Endothelial cell of umbilical vein (primary cell): Measurements from ENCODE around the gene IPPK. TPM values are rescaled to one million over a fixed set of nuclear protein-coding genes. Genes with fewer than 3 reads are reported as not detected.

Experiments
- BruUV-seq: library from RNA; stranded (reverse); fragments of 400-500 nt; replicated peaks from 2 replicates; lab custom pipeline; 2021; lab: Mats Ljungman, UMichigan
- CTCF ChIA-PET: fragments of 300-600, 350-600 bp; sonication (Branson Sonifier 250); formaldehyde crosslinking; loops from one replicate; lab custom pipeline; 2021; ENCODE audit warnings: antibody characterized with exemption, inconsistent platforms; lab: Charles Lee
- POLR2A ChIA-PET: fragments of 300-600, 350-600 bp; sonication (Branson Sonifier 250); formaldehyde crosslinking; loops from one replicate; lab custom pipeline; 2021; ENCODE audit warnings: antibody characterized with exemption, inconsistent platforms; lab: Charles Lee
- DNase-seq: peaks from one replicate; pipeline ENCODE4 v3.0.0-alpha.2; 2011; ENCODE audit warnings: low read depth, low spot score
- FAIRE-seq: peaks from 2 replicates; lab custom pipeline; 2011; peaks lifted over from hg19 to GRCh38; lab: Jason Lieb, UNC
- H2AFZ ChIP-seq: 2 replicates; pipeline ENCODE4 v1.6.0; 2012; ENCODE audit warnings: low read depth, low read length, control low read depth, inconsistent platforms
- H3K27ac ChIP-seq: 2 replicates; pipeline ENCODE4 v1.5.1; 2011; ENCODE audit warnings: low read depth, mild to moderate bottlenecking, control low read depth, low read length, moderate library complexity; ENCODE audit not compliant: insufficient read depth
- H3K27me3 ChIP-seq, 2 experiments: 2 replicates each; pipeline versions ENCODE4 v1.6.0 to v1.6.1; 2011; ENCODE audit warnings: low read length in 2 of 2, mixed read lengths in 1 of 2; ENCODE audit not compliant: control insufficient read depth in 2 of 2, insufficient read depth in 2 of 2
- H3K36me3 ChIP-seq, 2 experiments: 2 replicates in 1 of 2; 3 replicates in 1 of 2; pipeline ENCODE4 v1.5.1; 2011; ENCODE audit warnings: low read length in 2 of 2, mild to moderate bottlenecking in 1 of 2, moderate library complexity in 1 of 2; ENCODE audit not compliant: control insufficient read depth in 2 of 2, insufficient read depth in 2 of 2; ENCODE audit errors: extremely low read depth in 1 of 2
- H3K4me1 ChIP-seq: 3 replicates; pipeline ENCODE4 v1.5.1; 2011; ENCODE audit warnings: mild to moderate bottlenecking, low read length; ENCODE audit not compliant: control insufficient read depth, insufficient read depth; ENCODE audit errors: extremely low read depth
- H3K4me2 ChIP-seq: 2 replicates; pipeline ENCODE4 v1.6.1; 2011; ENCODE audit warnings: low read length, control low read depth, mixed read lengths; ENCODE audit not compliant: insufficient read depth
- H3K4me3 ChIP-seq, 3 experiments: fragments of 200-600 bp in 1 of 3; sonication (generic), shearing (Covaris generic) in 1 of 3; replicated peaks in 1 of 3; 2 replicates each; pipeline ENCODE4 v1.5.1; 2011 to 2016; ENCODE audit warnings: control low read depth in 3 of 3, low read length in 3 of 3, mild to moderate bottlenecking in 2 of 3, inconsistent platforms in 1 of 3, low read depth in 1 of 3, moderate library complexity in 1 of 3; ENCODE audit not compliant: insufficient read depth in 1 of 3
- H3K79me2 ChIP-seq: 2 replicates; pipeline ENCODE4 v1.6.0; 2012; ENCODE audit warnings: low read length, inconsistent platforms; ENCODE audit not compliant: control insufficient read depth, insufficient read depth
- H3K9ac ChIP-seq: replicated peaks from 2 replicates; pipeline ENCODE3; 2011; ENCODE audit warnings: low read length, control low read depth; ENCODE audit not compliant: insufficient read depth; ENCODE audit errors: extremely low read depth
- H3K9me1 ChIP-seq: replicated peaks from 3 replicates; pipeline ENCODE4 v1.6.0; 2011; ENCODE audit warnings: mild to moderate bottlenecking, low read length; ENCODE audit not compliant: control insufficient read depth, insufficient read depth; ENCODE audit errors: extremely low read depth
- H3K9me3 ChIP-seq: replicated peaks from 2 replicates; pipeline ENCODE4 v1.5.1; 2012; ENCODE audit warnings: low read length, inconsistent platforms; ENCODE audit not compliant: control insufficient read depth, insufficient read depth
- H4K20me1 ChIP-seq: replicated peaks from 2 replicates; pipeline ENCODE3; 2011; ENCODE audit warnings: mild to moderate bottlenecking, low read length; ENCODE audit not compliant: control insufficient read depth, insufficient read depth; ENCODE audit errors: extremely low read depth
- CTCF ChIP-seq, 2 donors: IDR thresholded peaks; 1 replicate in 1 of 2; 2 replicates in 1 of 2; pipeline ENCODE4 v1.5.1; 2011; ENCODE audit warnings: low read length in 2 of 2, mild to moderate bottlenecking in 2 of 2, moderate library complexity in 2 of 2, control low read depth in 1 of 2, inconsistent platforms in 1 of 2, low read depth in 1 of 2; ENCODE audit not compliant: insufficient read depth in 1 of 2; ENCODE audit errors: extremely low read depth in 1 of 2
- EZH2 ChIP-seq: IDR thresholded peaks from 2 replicates; pipeline ENCODE4 v1.6.1; 2012; ENCODE audit warnings: borderline replicate concordance, low read depth, mild to moderate bottlenecking, moderate library complexity, low read length, inconsistent platforms; ENCODE audit not compliant: severe bottlenecking
- FOS ChIP-seq: IDR thresholded peaks from 2 replicates; pipeline ENCODE4 v1.6.1; 2011; ENCODE audit warnings: mild to moderate bottlenecking, low read length, moderate library complexity, borderline replicate concordance; ENCODE audit not compliant: insufficient read depth
- GATA2 ChIP-seq: IDR thresholded peaks from 2 replicates; pipeline ENCODE4 v1.7.0; 2011; ENCODE audit warnings: low read depth, mild to moderate bottlenecking, moderate library complexity, mixed read lengths, low read length; ENCODE audit not compliant: insufficient read length, insufficient read depth
- JUN ChIP-seq: IDR thresholded peaks from 2 replicates; pipeline ENCODE4 v1.6.1; 2011; ENCODE audit warnings: borderline replicate concordance, low read depth; ENCODE audit not compliant: insufficient read length, insufficient read depth
- MYC ChIP-seq: IDR thresholded peaks from one replicate; pipeline ENCODE4 v1.6.1; 2011; ENCODE audit warnings: mild to moderate bottlenecking, low read depth, low read length
- POLR2A ChIP-seq: IDR thresholded peaks from 2 replicates; pipeline ENCODE4 v1.6.1; 2012; ENCODE audit warnings: low read depth, mild to moderate bottlenecking, control low read depth, low read length
- POLR2AphosphoS5 ChIP-seq: IDR thresholded peaks from 2 replicates; pipeline ENCODE4 v1.6.1; 2012; ENCODE audit warnings: low read depth, mild to moderate bottlenecking, control low read depth, low read length, moderate library complexity; ENCODE audit not compliant: insufficient read depth
- dilution Hi-C: fragments of 300-500 bp; cut with MboI; formaldehyde crosslinking; loops from one replicate; pipeline ENCODE4 v1.15.0; 2019; ENCODE audit warnings: low sequenced_read_pairs; ENCODE audit not compliant: extremely low pct_ligation_motif_present
- intact Hi-C: fragments of 100-400 bp; cut with micrococcal nuclease; formaldehyde crosslinking; loops from one replicate; pipeline ENCODE4 v1.10.0; 2022
- polyA plus RNA-seq, 4 experiments: library from polyadenylated mRNA; depleted of rRNA in 3 of 4; stranded (reverse) in 3 of 4; unstranded in 1 of 4; fragments of >200 nt; gene quantifications; 2 replicates each; pipeline versions ENCODE4 v1.2.1 to v1.2.3, GENCODE V29; 2011 to 2012; ENCODE audit warnings: missing spikeins in 1 of 4
- total RNA-seq: library from RNA; stranded (reverse); gene quantifications from 2 replicates; pipeline ENCODE4 v1.2.3, GENCODE V29; 2021
- TF ChIP-seq, protein P1 (sequence below): IDR thresholded peaks from 2 replicates; pipeline ENCODE4 v1.6.1; 2011; ENCODE audit not compliant: insufficient read depth, insufficient read length

IPPK gene
- total and polyA plus RNA-seq, 2 donors (not counting 3 experiments of a cell fraction or from before 2014, with no cell fraction given), result 14.0 to 28.0 TPM

DNA sequence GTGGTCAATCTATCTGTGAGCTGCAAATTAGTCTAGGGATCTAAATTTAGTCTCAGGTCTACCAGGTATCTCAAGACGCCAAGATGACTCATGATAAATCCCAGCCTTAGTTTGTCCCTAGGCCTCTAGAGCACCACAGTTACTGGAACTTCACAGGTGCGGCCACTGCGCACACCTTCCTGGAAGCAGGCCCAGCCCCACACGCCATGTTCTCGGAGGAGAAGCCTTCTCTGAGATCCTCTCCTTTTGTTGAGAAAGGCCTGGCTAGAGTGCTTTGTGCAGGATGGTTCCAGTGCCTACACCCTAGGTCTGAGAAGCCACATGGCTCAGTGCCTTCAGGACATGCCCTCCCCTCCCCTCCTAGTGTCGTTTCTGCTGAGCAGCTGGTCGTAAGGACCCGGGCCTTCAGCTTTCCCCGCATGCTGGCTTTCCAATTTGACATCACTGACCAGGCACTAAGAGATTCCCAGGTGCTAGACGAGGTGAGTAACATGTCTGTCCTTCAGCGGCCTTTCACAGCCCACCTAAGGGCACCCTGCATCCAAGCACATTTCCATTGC is 51.9 kb downstream of the IPPK start:
- no peak overlapping the region for H3K27ac ChIP-seq
- H3K4me2 ChIP-seq, result no peak overlapping the region
- no peak overlapping the region for H3K4me3 ChIP-seq
- no TSS peak for BruUV-seq
- H3K4me1 ChIP-seq, result no peaks in the 10 kb centered on the region
- dilution Hi-C loops (no loop called here), intact Hi-C loops (no loop called here)
- no peaks in the 10 kb centered on the region for H3K79me2 ChIP-seq
- peaks cover 16 to 25% of the 10 kb centered on the region in 2 experiments for H3K36me3 ChIP-seq
- no peak for DNase-seq
- no peak overlapping the region for H3K9ac ChIP-seq
- no peaks in the 10 kb centered on the region for H3K9me3 ChIP-seq
- H3K9me1 ChIP-seq, result no peaks in the 10 kb centered on the region
- CTCF ChIA-PET, result no interaction called here
- no peak for FAIRE-seq
- H2AFZ ChIP-seq, result no peak overlapping the region
- TF ChIP-seq, protein P1, sequence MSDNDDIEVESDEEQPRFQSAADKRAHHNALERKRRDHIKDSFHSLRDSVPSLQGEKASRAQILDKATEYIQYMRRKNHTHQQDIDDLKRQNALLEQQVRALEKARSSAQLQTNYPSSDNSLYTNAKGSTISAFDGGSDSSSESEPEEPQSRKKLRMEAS, result no peak
- TF ChIP-seq EZH2, result no peak
- H4K20me1 ChIP-seq, result no peaks in the 10 kb centered on the region
- POLR2A ChIA-PET, result no interaction called here
- no peaks in the 10 kb centered on the region for H3K27me3 ChIP-seq

DNA sequence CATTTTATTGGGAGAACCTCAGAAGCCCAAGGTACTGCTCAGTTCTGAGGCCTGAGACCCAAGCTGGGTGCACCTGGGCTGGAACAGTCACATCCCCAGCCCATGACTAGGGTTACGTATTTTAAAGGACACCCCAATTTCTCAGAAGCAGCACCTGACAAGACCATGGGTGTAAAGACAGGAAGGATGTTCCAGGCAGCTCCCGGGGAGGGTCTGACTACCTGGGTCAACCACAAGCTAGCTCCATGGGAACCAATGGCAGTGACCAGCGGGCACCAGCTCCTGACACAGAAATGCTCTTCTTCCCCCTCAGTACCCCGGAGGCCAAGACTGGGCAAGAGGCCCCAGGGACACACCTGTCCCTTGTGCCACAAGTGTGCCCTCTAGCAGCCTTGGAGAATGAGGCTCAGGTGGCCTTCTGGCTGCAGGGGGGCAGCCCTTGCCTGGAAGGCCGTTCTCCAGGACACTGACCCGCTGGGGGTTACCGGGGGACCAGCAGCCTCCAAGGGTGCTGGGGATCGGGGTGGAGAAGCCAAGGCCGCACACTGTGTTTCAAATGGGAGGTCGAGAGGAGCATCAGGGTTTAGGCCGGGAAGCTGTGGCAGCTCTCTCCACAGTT is 52.6 kb downstream of the IPPK start:
- no peak overlapping the region for H3K9ac ChIP-seq
- ChIA-PET CTCF (interaction anchor here (1.1 to 1.2 kb wide), 3 partner anchors 9 to 284 kb away, joined by 3 to 4 read pairs (median 3); no protein-coding TSS in a partner anchor), POLR2A (no interaction called here)
- no TSS peak for BruUV-seq
- DNase-seq (no peak), FAIRE-seq (no peak)
- dilution Hi-C loops, result no loop called here
- no peak overlapping the region for H3K4me2 ChIP-seq
- no peaks in the 10 kb centered on the region for H3K4me1 ChIP-seq
- no peak overlapping the region for H3K27ac ChIP-seq
- H3K27me3 ChIP-seq, result no peaks in the 10 kb centered on the region
- H3K4me3 ChIP-seq, result no peak overlapping the region
- TF ChIP-seq FOS, result no peak
- no peak for TF ChIP-seq POLR2A
- TF ChIP-seq GATA2, result no peak
- no peak for TF ChIP-seq POLR2AphosphoS5
- TF ChIP-seq EZH2, result no peak
- TF ChIP-seq JUN, result no peak
- TF ChIP-seq, protein P1, result no peak
- TF ChIP-seq MYC, result no peak
- TF ChIP-seq CTCF (IDR thresholded peaks at IDR 0.05; ENCODE audit: extremely low read depth in 1 of 2, insufficient read depth in 1 of 2, low read depth in 1 of 2, low read length in 2 of 2), result no peak
- intact Hi-C loops, result no loop called here
- no peak overlapping the region for H2AFZ ChIP-seq
- H3K36me3 ChIP-seq, result peaks cover 17 to 25% of the 10 kb centered on the region in 2 experiments
- no peaks in the 10 kb centered on the region for H4K20me1 ChIP-seq
- no peaks in the 10 kb centered on the region for H3K9me1 ChIP-seq
- H3K9me3 ChIP-seq, result no peaks in the 10 kb centered on the region
- no peaks in the 10 kb centered on the region for H3K79me2 ChIP-seq
